CD14-positive monocyte (primary cell): ENCODE measurements around the gene BHLHE23. TPM values are rescaled to one million over a fixed set of nuclear protein-coding genes. Genes with fewer than 3 reads are reported as not detected.

Experiments used
- DNase-seq, 3 donors: peaks; one replicate each; pipeline ENCODE4 v3.0.0-alpha.2; 2011 to 2022
- H2AFZ ChIP-seq: 2 replicates; pipeline ENCODE4 v1.6.0; 2012; ENCODE audit warnings: mild to moderate bottlenecking, low read depth, low read length, inconsistent platforms; ENCODE audit not compliant: insufficient read depth, poor library complexity, severe bottlenecking
- H3K27ac ChIP-seq, 2 donors: 1 replicate in 1 of 2; 2 replicates in 1 of 2; pipeline ENCODE4 v1.5.1; 2012 to 2013; ENCODE audit warnings: low read length in 2 of 2, control low read depth in 1 of 2, inconsistent platforms in 1 of 2, low read depth in 1 of 2, mild to moderate bottlenecking in 1 of 2
- H3K27me3 ChIP-seq, 2 donors: one replicate each; pipeline versions ENCODE4 v1.6.0 to v1.6.1; 2011 to 2013; ENCODE audit warnings: low read length in 2 of 2; ENCODE audit not compliant: control insufficient read depth in 2 of 2, insufficient read depth in 2 of 2
- H3K36me3 ChIP-seq, 2 donors: replicated peaks in 1 of 2; 1 replicate in 1 of 2; 2 replicates in 1 of 2; pipeline versions ENCODE4 v1.5.1 to v1.6.1; 2012 to 2013; ENCODE audit warnings: low read length in 2 of 2, control low read depth in 1 of 2, inconsistent platforms in 1 of 2, mild to moderate bottlenecking in 1 of 2; ENCODE audit not compliant: insufficient read depth in 2 of 2, control insufficient read depth in 1 of 2
- H3K4me1 ChIP-seq, 2 donors: 1 replicate in 1 of 2; 2 replicates in 1 of 2; pipeline versions ENCODE4 v1.5.1 to v1.6.1; 2012 to 2013; ENCODE audit warnings: low read length in 2 of 2, control low read depth in 1 of 2, inconsistent platforms in 1 of 2, mild to moderate bottlenecking in 1 of 2, moderate library complexity in 1 of 2; ENCODE audit not compliant: insufficient read depth in 2 of 2, control insufficient read depth in 1 of 2
- H3K4me2 ChIP-seq: replicated peaks from 2 replicates; pipeline ENCODE3; 2012; ENCODE audit warnings: low read length, moderate library complexity, mild to moderate bottlenecking; ENCODE audit not compliant: poor library complexity, severe bottlenecking; ENCODE audit errors: extremely low read depth
- H3K4me3 ChIP-seq, 3 experiments: fragments of 200-600 bp in 1 of 3; sonication (generic) in 1 of 3; replicated peaks in 1 of 3; 1 replicate in 2 of 3; 2 replicates in 1 of 3; pipeline ENCODE4 v1.5.1; 2011 to 2013; ENCODE audit warnings: low read length in 3 of 3, mild to moderate bottlenecking in 3 of 3, control low read depth in 2 of 3, low read depth in 2 of 3, inconsistent platforms in 1 of 3, moderate library complexity in 1 of 3
- H3K79me2 ChIP-seq: 2 replicates; pipeline ENCODE4 v1.6.0; 2012; ENCODE audit warnings: mild to moderate bottlenecking, control low read depth, inconsistent platforms, low read length, moderate library complexity; ENCODE audit not compliant: insufficient read depth
- H3K9ac ChIP-seq: 2 replicates; pipeline ENCODE4 v1.6.0; 2017; ENCODE audit warnings: low read length, mild to moderate bottlenecking; ENCODE audit not compliant: insufficient read depth, poor library complexity, severe bottlenecking
- H3K9me3 ChIP-seq, 2 donors: replicated peaks in 1 of 2; 1 replicate in 1 of 2; 2 replicates in 1 of 2; pipeline versions ENCODE4 v1.5.1 to v1.6.1; 2012 to 2013; ENCODE audit warnings: low read length in 2 of 2, control low read depth in 1 of 2; ENCODE audit not compliant: control insufficient read depth in 1 of 2, insufficient read depth in 1 of 2
- H4K20me1 ChIP-seq: 2 replicates; pipeline ENCODE4 v1.6.0; 2012; ENCODE audit warnings: mild to moderate bottlenecking, low read length, control low read depth, moderate library complexity; ENCODE audit not compliant: insufficient read depth
- H3K27ac Mint-ChIP-seq, 7 donors: one replicate each; pipeline ENCODE4 v1.8.0; 2020; ENCODE audit warnings: mild to moderate bottlenecking in 7 of 7, mixed read lengths in 7 of 7, moderate library complexity in 6 of 7, inconsistent platforms in 2 of 7
- H3K27me3 Mint-ChIP-seq, 3 donors: one replicate each; pipeline ENCODE4 v1.8.0; 2021 to 2022; ENCODE audit warnings: low read depth in 3 of 3, mild to moderate bottlenecking in 3 of 3, mixed read lengths in 3 of 3, moderate library complexity in 3 of 3, inconsistent platforms in 1 of 3
- H3K36me3 Mint-ChIP-seq, 2 donors: one replicate each; pipeline ENCODE4 v1.8.0; 2020; ENCODE audit warnings: mixed read lengths in 2 of 2, inconsistent platforms in 1 of 2, mild to moderate bottlenecking in 1 of 2
- H3K4me1 Mint-ChIP-seq: one replicate; pipeline ENCODE4 v1.8.0; 2020; ENCODE audit warnings: mild to moderate bottlenecking, mixed read lengths
- H3K4me3 Mint-ChIP-seq, 2 donors: one replicate each; pipeline ENCODE4 v1.8.0; 2020; ENCODE audit warnings: mild to moderate bottlenecking in 2 of 2, mixed read lengths in 2 of 2, moderate library complexity in 1 of 2
- H3K9me3 Mint-ChIP-seq, 7 donors: one replicate each; pipeline ENCODE4 v1.8.0; 2020 to 2022; ENCODE audit warnings: mixed read lengths in 7 of 7, mild to moderate bottlenecking in 6 of 7, moderate library complexity in 6 of 7, inconsistent platforms in 2 of 7
- CTCF ChIP-seq: fragments of 200-600 bp; IDR thresholded peaks from one replicate; pipeline ENCODE4 v1.8.0; 2022; ENCODE audit warnings: antibody characterized with exemption, mild to moderate bottlenecking
- WGBS: methylation state at CpG from one replicate; pipeline ENCODE4 v1.1.5; 2013; ENCODE audit warnings: missing lambda C conversion rate; ENCODE audit not compliant: insufficient coverage; 5-methylcytosine and 5-hydroxymethylcytosine counted together
- intact Hi-C, 2 donors: fragments of 100-400 bp; cut with micrococcal nuclease; formaldehyde crosslinking; loops; one replicate each; pipeline versions ENCODE4 v1.15.0 to v1.15.1; 2023
- polyA plus RNA-seq, 3 donors: library from polyadenylated mRNA; depleted of rRNA in 1 of 3; unstranded in 2 of 3; stranded (reverse) in 1 of 3; fragments of 300-500 nt in 2 of 3; fragments of >200 nt in 1 of 3; fragmentation: Illumina TruSeq in 2 of 3; gene quantifications; 1 replicate in 2 of 3; 2 replicates in 1 of 3; pipeline ENCODE4 v1.2.3, GENCODE V29; 2012 to 2021

The BHLHE23 gene
- polyA plus RNA-seq, 3 donors, result not detected

GRCh38 chr20:62963614-62964397 lies 43.0 kb downstream of the BHLHE23 start:
- Mint-ChIP-seq H3K4me3 (no peak overlapping the region), H3K4me1 (peaks cover 18% of the 10 kb centered on the region), H3K9me3 (no peaks in the 10 kb centered on the region), H3K27me3 (peaks cover 0 to 2% (median 2%) of the 10 kb centered on the region in 3 donors), H3K36me3 (peaks cover 28 to 60% of the 10 kb centered on the region in 2 donors), H3K27ac (peak overlapping the region in 2 of 7 donors; percentile 20 to 40)
- no peaks in the 10 kb centered on the region for H4K20me1 ChIP-seq
- no peak overlapping the region for H2AFZ ChIP-seq
- no peak for TF ChIP-seq CTCF
- H3K4me2 ChIP-seq, result no peak overlapping the region
- no peak overlapping the region for H3K27ac ChIP-seq
- no peak for DNase-seq
- 89% methylated on average over 30 of the region's 32 CpGs for WGBS
- no peak overlapping the region for H3K9ac ChIP-seq
- peaks cover 11% of the 10 kb centered on the region in 2 donors for H3K4me1 ChIP-seq
- H3K79me2 ChIP-seq, result no peaks in the 10 kb centered on the region
- intact Hi-C loops, result no loop called here
- no peak overlapping the region for H3K4me3 ChIP-seq
- peaks cover 16 to 35% of the 10 kb centered on the region in 2 donors for H3K36me3 ChIP-seq
- H3K9me3 ChIP-seq, result no peaks in the 10 kb centered on the region
- no peaks in the 10 kb centered on the region for H3K27me3 ChIP-seq

GRCh38 chr20:62962891-62963613 lies 43.7 kb downstream of the BHLHE23 start:
- Histone ChIP-seq H3K36me3 (peaks cover 16 to 36% of the 10 kb centered on the region in 2 donors), H3K79me2 (no peaks in the 10 kb centered on the region), H4K20me1 (no peaks in the 10 kb centered on the region), H2AFZ (no peak overlapping the region), H3K27me3 (no peaks in the 10 kb centered on the region), H3K4me3 (no peak overlapping the region), H3K4me2 (no peak overlapping the region), H3K9ac (no peak overlapping the region), H3K27ac (no peak overlapping the region), H3K4me1 (peaks cover 11% of the 10 kb centered on the region in 2 donors), H3K9me3 (no peaks in the 10 kb centered on the region)
- Mint-ChIP-seq H3K36me3 (peaks cover 30 to 63% of the 10 kb centered on the region in 2 donors), H3K27me3 (peaks cover 0 to 2% (median 2%) of the 10 kb centered on the region in 3 donors), H3K27ac (no peak overlapping the region), H3K9me3 (no peaks in the 10 kb centered on the region), H3K4me3 (no peak overlapping the region), H3K4me1 (peaks cover 20% of the 10 kb centered on the region)
- TF ChIP-seq CTCF, result no peak
- no peak for DNase-seq
- 95% methylated on average over 18 of the region's 32 CpGs for WGBS
- intact Hi-C loops, result no loop called here
